ENCODE measurements around the gene LAMC3.

The LAMC3 gene

DNA sequence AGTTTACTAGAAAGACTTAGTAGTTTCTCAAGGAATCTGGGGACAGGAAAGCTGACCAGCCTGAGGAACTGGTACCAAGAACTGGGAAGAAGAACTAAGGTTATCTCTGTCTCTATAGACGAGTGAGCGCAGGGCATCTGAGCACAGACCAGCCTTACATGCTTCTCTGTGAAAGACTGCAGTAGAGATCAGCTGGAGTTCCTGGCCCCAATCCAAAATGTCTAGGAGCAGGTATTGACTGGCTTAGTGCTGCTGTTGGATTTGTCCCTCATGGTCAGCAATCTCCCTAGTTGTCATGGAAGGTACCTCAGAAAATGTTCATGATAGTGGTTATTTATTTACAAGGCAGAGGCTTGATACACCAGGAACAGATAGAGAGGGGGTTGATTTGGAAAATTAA is 129.7 kb downstream of the LAMC3 start:
- TF ChIP-seq, protein P1, sequence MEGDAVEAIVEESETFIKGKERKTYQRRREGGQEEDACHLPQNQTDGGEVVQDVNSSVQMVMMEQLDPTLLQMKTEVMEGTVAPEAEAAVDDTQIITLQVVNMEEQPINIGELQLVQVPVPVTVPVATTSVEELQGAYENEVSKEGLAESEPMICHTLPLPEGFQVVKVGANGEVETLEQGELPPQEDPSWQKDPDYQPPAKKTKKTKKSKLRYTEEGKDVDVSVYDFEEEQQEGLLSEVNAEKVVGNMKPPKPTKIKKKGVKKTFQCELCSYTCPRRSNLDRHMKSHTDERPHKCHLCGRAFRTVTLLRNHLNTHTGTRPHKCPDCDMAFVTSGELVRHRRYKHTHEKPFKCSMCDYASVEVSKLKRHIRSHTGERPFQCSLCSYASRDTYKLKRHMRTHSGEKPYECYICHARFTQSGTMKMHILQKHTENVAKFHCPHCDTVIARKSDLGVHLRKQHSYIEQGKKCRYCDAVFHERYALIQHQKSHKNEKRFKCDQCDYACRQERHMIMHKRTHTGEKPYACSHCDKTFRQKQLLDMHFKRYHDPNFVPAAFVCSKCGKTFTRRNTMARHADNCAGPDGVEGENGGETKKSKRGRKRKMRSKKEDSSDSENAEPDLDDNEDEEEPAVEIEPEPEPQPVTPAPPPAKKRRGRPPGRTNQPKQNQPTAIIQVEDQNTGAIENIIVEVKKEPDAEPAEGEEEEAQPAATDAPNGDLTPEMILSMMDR (IDR thresholded peaks at IDR 0.05; ENCODE audit: low read length, missing control alignments), result no peak
- DNase-seq (ENCODE audit: low read depth), result no peak
- no peak overlapping the region for H3K4me3 ChIP-seq (replicated peaks; ENCODE audit: low read depth, low read length)

DNA sequence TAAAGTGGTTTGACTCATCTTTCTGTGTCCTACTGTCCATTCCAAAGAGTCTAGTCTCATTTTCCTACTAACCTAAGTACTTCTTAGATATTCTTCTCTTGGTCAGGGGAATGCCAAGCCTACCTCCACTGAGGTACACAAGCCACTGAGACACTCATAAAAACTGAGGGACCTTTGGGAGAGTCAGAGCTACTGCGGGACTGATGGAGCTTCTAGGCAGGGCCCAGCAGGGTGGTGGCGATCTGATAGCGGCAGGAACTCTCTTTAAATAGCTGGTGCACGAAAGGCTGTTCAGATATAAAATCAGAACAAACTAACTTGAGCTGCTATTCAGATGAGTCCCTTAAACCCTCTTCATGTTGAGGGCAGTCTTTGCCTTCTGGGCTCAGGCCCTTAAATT is 131.1 kb downstream of the LAMC3 start:
- TF ChIP-seq, protein P1 (IDR thresholded peaks at IDR 0.05; ENCODE audit: low read length, missing control alignments), result no peak
- no peak overlapping the region for H3K4me3 ChIP-seq (replicated peaks; ENCODE audit: low read depth, low read length)
- DNase-seq (ENCODE audit: low read depth), result no peak

DNA sequence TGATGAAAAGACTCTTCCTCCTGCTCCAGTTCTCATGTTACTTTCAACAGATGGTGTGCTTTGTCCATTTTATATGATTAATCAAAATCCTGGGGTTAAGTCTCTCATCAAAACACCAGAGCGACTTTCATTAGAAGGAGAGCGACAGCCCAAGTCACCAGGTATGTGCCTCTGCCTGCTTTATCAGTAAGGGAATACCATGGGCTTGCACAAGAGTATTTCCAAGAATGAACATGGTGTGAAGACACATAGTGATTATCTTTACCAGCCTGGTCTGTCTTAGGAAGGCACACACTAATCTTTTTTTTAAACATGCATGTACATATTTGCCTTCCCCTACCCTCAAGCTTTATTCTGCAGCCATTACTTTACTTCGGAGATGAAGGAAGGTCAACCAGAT is 131.6 kb downstream of the LAMC3 start:
- no peak for DNase-seq (ENCODE audit: low read depth)
- no peak overlapping the region for H3K4me3 ChIP-seq (replicated peaks; ENCODE audit: low read depth, low read length)

DNA sequence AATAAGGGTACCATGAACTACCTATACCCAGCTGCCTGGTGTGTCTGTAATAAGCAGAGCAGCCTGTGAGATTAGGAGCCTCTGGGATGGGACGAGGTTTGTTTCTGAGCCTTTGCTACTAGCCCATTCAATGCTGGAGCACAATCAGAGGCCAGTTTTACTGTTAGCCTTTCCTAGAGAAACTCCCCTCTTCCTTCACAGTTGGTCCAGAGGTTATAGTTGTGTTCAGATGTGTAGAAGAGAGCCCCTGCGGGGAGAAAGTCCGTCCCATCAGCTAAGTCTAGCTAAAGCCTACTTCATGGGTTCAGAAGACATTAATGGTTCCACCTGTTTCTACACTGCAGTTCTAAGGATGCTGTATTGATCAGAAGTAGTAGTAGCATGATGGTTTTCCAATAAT is 133.2 kb downstream of the LAMC3 start:
- no peak overlapping the region for H3K4me3 ChIP-seq (replicated peaks; ENCODE audit: low read depth, low read length)
- TF ChIP-seq, protein P1 (IDR thresholded peaks at IDR 0.05; ENCODE audit: low read length, missing control alignments), result no peak
- DNase-seq (ENCODE audit: low read depth), result no peak

More for the DNA sequence above, 131.6 kb downstream of the LAMC3 start:
- TF ChIP-seq, protein P1 (IDR thresholded peaks at IDR 0.05; ENCODE audit: low read length, missing control alignments), result no peak

All from fibroblast of pulmonary artery (primary cell).